Muscle of arm (tissue), 12 donors: Measurements from ENCODE around the gene MACROH2A1. TPM values are rescaled to one million over a fixed set of nuclear protein-coding genes. Genes with fewer than 3 reads are reported as not detected.
"Not testable (repeated sequence)": the region's sequence is repeated elsewhere in the genome, so short reads cannot be mapped to it uniquely, and the experiment has no call there.

Source experiments
- DNase-seq: peaks from one replicate; pipeline ENCODE4 v3.0.0-alpha.2; 2013
- polyA plus RNA-seq, 12 donors: library from polyadenylated mRNA; unstranded; fragments of 120-200 nt; gene quantifications; one replicate each; pipeline ENCODE4 v1.2.1, GENCODE V29; 2013; ENCODE audit not compliant: insufficient read length in 12 of 12

The MACROH2A1 gene
- polyA plus RNA-seq, 12 donors, result 88.1 to 197 (median 101) TPM; not detected in 1

DNA sequence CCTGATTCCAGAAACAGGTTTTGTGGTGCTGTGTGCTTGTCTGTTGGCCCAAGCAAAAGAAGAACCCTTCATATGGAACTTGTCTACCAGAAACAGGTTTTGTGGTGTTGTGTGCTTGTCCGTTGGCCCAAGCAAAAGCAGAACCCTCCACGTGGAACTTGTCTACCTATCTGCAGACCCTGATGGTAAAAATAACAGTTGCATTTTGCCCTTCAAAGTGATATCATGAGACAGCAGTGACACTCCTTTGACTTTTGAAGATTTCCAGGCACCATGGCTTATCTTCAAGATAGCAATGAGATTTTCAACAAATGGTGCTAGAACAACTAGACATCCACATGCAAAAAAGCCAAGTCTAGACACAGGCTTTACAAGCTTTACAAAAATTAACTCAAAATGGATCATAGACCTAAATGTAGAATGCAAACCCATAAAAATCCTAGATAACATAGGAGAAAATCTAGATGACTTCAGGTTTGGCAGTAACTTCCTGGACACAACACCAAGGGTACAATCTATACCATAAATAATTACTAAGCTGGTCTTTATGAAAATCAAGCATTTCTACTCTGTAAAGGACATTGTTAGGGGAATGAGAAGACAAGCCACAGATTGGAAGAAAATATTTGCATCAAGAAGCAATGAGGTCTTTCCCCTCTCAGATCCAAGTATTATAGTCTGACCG lies 16.8 kb downstream of the MACROH2A1 start:
- DNase-seq, result no peak

GRCh38 chr5:135379046-135379654 lies 19.9 kb downstream of the MACROH2A1 start:
- no peak for DNase-seq

DNA sequence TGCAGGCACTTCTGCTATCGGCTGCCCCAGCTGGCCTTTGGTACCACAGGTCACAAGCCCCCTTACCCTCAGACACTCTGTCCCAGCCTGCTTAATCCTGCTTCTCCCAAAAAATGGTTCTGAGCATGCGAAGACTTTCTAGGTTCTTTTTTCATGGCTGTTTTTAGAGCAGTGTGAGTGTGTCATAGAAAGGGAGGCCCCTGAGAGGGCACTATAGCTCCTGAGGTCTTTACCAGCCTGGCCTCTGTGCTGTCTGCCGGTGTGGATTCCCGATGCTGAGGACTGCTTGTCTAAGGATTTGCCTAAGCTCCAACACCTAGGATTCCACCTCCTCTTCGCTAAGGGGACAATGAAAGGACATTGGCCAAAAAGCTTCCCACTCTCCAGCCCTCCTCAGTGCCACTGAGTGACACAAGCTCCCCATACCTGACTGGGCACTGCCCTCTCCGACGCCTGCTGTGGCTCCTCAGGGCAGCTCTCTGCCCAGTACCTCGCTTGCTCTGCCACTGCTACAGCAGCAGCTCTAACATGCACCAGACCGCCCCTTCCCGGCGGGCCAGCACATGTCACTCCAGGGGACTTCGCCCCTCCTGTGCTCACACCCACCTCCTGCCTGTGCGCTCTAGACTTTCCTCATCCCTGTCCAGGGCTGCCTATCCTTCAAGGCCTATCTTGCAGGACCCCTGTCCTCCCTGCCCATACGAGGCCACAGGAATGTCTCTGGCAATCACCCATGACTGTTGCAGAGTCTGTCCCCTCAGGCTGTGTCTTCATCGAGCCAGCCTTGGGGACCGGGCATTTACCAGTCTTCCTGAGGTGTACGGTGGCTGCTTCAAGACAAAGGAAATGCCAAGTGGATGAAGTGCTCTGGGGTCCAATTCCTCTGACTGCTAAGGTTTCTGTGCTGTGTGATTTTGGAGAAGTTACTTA lies 21.0 kb downstream of the MACROH2A1 start:
- no peak for DNase-seq

- DNase-seq, result no peak
Observed at GRCh38 chr5:135376961-135377624, 21.9 kb downstream of the MACROH2A1 start.

DNA sequence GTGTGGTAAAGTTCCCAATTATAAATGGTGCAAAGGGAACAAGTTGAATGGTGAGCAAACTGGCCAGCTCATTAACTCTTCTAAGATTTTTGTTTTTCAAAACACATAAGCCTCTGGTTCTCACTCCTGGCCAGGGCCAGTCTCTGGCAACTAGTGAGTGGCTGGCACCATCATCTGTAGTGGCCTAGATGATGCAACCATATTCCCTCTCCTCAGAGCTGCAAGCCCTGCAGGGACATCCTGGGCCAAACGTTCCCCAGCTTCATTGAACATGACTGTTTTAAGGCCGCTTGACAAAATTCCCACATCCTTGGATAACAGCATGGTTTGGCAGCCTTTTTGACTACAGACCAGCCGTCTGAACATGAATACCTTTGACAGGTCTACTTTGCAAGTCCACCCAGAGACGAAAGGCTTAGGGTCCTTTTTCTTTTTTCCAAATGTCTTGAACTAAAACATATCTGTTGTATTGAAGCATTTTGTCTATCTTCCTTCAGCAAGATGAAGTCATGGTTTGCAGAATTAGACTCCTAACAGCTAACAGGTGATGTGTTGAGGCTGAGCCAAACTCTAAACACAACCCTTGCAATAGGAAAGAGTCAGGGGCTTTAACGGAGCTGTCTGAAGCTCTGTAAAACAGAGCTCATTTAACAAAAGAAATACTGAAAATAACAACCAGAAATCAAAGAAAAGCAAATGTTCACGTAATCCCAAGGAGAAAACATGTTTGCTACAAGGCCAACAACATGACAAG lies 23.8 kb downstream of the MACROH2A1 start:
- peak; percentile 45 for DNase-seq

DNA sequence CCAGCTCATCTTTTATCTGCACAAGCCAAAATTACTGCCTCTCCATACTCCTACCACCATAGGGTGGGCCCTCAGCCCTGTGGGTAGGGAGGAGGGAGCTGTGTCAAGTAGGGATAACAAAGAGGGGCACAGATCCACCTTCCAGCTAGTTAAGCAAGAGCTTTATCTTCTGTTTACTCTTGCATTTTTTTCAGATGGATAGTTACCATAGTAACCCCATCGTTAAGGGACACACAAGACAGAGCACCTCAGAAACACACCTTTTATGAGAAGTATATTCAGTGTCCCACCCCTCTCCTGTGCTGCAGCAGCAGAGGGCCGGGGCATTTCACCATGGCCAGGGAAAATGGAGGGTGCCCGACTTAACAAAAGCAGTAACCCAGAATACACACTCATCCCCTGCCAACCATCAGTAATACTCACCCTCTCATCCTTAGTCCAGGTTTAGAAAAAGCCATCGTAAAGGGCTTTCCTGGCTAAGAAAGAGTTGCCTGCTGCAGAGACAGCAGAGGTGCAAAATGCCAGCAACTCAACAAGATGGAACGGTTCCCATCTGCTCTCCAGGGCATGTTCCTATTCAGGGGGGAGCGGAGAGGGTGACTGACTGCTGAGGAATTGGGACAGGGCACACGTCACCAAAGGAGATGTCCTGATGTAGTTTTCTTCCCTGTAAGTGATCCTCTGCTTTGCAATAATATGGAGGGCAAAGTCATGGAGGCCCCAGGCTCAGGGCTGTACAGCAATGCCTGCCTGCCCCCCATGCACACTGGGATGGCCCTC lies 25.1 kb downstream of the MACROH2A1 start:
- DNase-seq, result no peak

DNA sequence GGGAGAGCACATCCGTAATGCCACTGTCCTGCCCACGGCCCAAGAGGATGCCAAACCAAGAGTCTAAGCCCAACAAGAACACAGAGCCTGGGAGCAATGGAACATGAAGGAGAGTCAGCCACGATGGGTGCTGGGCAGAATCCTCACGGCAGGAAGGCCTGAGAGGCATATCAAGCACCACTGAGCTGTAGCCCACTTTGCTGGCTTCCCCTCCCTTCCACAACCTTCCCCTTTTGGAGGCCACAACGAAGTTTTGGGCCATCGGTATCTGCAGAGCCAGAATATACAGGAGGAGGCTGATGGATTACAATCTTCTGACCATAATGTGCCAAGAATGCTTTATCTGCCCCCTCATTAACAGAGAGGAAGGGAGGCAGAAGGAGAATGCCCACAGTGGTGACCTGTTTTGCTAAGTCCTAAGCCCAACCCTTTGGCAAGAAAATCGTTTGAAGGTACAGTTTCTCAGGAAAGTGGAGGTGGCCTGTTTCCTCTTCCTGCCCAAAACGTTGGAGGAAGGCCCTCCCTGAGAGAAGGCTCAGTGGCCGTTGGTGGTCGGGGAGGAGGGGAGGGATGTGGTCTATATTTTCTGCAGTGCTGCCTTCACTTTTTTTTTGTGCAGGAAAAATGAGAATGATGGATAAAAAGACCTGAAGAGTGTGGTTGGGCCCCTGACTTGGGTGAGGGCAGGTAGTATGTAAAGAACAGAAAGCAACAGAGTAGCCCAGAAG lies 26.2 kb downstream of the MACROH2A1 start:
- DNase-seq, result no peak

DNA sequence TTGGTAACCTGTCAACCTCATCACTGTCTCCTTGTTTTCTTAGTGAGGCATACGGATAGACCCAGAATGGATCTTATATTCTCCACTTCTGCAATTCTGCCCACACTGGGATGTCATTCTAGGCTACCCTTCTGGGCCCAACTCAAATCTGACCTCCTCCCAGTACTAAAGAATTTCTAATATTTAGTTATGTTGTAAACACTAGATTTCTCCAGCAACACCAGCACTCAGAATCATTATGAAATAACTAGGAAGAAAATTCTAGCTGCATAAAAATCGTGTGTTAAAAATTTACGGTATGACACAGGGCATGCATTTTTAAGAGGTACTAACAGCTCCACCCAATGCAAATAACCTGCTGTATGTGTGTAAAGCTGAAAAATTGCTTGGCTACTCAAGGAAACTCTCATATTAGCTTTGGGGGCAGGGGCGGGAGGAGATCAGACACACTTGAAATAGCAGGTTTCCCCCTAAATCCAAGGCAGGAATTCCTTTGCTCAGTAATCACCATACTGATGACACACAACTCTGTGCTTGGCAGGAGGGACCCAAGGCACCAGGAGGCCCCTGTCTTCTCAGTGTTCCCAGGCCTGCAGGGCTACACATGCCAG lies 27.3 kb downstream of the MACROH2A1 start:
- no peak for DNase-seq

GRCh38 chr5:135369952-135370351 lies 29.1 kb downstream of the MACROH2A1 start:
- DNase-seq, result no peak

- DNase-seq, result no peak
Observed at GRCh38 chr5:135367554-135367953, 31.5 kb downstream of the MACROH2A1 start.

DNA sequence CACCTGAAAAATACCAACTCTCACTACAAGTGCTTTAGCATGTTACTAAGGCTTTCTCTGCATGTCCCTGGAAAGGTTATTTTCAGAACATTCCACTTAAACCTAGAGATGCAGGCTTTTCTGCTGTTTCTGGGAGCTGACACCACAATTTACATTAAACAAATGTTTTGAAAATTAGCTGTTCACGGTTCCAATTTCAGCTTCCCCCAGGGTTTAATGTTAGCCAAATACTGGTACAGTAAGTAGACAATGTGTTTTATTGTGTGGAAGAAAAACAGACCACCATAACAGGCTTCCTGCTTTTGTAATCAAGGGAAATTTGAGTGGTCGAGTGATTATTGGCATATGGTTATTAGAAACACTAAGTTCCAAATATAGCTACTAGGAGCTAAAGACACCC lies 32.0 kb downstream of the MACROH2A1 start:
- DNase-seq, result no peak

DNA sequence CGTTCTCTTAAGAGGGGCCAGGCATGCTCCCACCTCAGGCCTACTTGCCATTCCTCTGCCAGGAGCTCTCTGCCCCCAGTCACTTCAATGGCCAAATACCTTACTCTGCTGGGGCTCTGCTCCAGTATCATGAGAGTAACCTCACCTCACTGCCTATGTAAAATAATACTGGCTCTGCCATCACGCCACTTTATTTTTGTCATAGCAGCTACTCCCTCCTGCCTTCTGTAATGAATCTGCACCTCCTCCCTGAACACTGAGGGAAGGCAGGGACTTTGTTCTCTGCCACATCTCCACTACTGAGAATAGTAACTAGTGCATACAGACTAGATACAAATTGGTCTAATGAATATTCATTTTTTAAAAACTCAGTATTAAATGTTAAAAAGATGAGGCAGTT lies 33.8 kb downstream of the MACROH2A1 start:
- no peak for DNase-seq

GRCh38 chr5:135364421-135365262 lies 34.4 kb downstream of the MACROH2A1 start:
- DNase-seq, result no peak

GRCh38 chr5:135363342-135363741 lies 35.7 kb downstream of the MACROH2A1 start:
- DNase-seq, result not testable (repeated sequence)

GRCh38 chr5:135362102-135362501 lies 36.9 kb downstream of the MACROH2A1 start:
- no peak for DNase-seq

DNA sequence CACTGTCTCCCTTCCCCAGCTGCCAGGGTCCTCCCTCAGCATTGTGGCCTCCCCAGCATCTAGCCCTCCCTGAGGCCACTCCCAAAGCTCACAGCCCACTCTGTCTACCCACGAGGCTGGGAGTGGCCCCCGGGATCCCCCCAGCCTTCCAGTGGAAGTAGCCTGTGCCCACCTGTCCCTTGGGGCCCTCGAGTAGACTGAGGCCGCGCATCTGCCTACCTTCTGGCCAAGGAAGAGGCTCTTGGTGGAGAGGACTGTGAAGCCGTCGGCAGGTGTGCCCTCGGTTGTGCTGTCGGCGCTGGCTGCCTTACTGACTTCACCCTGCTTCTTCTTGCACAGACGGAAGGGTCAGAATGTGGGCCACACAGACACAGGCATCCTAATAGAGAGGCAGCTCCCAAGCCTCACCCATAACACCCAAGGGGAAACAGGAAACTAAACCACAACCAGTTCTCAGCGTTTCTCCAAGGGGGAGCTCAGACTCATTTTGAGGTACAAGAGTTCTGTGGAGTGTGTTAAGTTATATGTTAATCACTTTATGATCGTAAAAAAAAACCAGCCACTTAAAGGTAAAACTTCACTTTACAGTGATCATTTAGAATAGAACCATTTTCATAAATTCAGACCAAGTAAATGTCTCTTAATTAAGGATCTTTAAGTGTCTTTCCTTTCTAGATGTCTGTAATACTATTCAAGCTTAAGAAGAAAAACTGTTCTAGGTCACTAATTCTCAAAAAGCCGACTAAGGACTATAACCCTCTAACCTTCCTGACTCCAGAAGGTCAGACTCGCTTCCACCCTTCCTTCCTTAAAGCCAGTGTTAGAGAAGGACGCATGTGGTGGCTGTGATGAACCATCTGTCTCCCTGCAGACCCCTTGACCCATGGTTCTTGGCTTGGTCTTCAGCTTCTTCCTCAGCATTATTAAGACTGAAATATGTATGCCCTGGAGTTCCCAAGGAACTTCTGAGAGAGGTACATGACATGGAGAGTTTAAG lies 38.5 kb downstream of the MACROH2A1 start:
- DNase-seq, result no peak
